Smooth muscle cell (in vitro differentiated cells): ENCODE measurements around the gene GHRL. TPM values are rescaled to one million over a fixed set of nuclear protein-coding genes. Genes with fewer than 3 reads are reported as not detected.

ENCODE experiments used
- DNase-seq: peaks from one replicate; lab custom pipeline; 2025; ENCODE audit not compliant: unreplicated experiment; lab: John Stamatoyannopoulos, UW
- H2AFZ ChIP-seq: fragments of 200-600 bp; sonication (generic); 2 replicates; pipeline ENCODE4 v1.6.0; 2016; ENCODE audit warnings: antibody characterized with exemption, low read depth, mild to moderate bottlenecking
- H3F3A ChIP-seq: fragments of 200-600 bp; sonication (generic); 2 replicates; pipeline ENCODE4 v1.6.0; 2017; ENCODE audit warnings: antibody characterized with exemption, low read depth
- H3K27ac ChIP-seq: fragments of 200-600 bp; sonication (generic); 2 replicates; pipeline ENCODE4 v1.5.1; 2016; ENCODE audit warnings: low read depth, mild to moderate bottlenecking
- H3K27me3 ChIP-seq: fragments of 200-600 bp; sonication (generic); 2 replicates; pipeline ENCODE4 v1.6.1; 2016; ENCODE audit warnings: low read depth, mild to moderate bottlenecking
- H3K36me3 ChIP-seq: fragments of 200-600 bp; sonication (generic); 2 replicates; pipeline ENCODE4 v1.5.1; 2016; ENCODE audit warnings: low read depth
- H3K4me1 ChIP-seq: fragments of 200-600 bp; sonication (generic); 2 replicates; pipeline ENCODE4 v1.5.1; 2016; ENCODE audit warnings: low read depth
- H3K4me2 ChIP-seq: fragments of 200-600 bp; sonication (generic); 2 replicates; pipeline ENCODE4 v1.6.0; 2016; ENCODE audit warnings: mild to moderate bottlenecking
- H3K4me3 ChIP-seq: fragments of 200-600 bp; sonication (generic); 2 replicates; pipeline ENCODE4 v1.5.1; 2016; ENCODE audit warnings: mild to moderate bottlenecking
- H3K79me2 ChIP-seq: fragments of 200-600 bp; sonication (generic); 2 replicates; pipeline ENCODE4 v1.6.0; 2016; ENCODE audit warnings: low read depth, mild to moderate bottlenecking
- H3K9ac ChIP-seq: fragments of 200-600 bp; sonication (generic); 2 replicates; pipeline ENCODE4 v1.6.0; 2016; ENCODE audit warnings: low read depth
- H3K9me3 ChIP-seq: fragments of 200-600 bp; sonication (generic); replicated peaks from 2 replicates; pipeline ENCODE4 v1.5.1; 2016; ENCODE audit warnings: low read depth
- H4K20me1 ChIP-seq: fragments of 200-600 bp; sonication (generic); 2 replicates; pipeline ENCODE4 v1.6.0; 2016; ENCODE audit warnings: low read depth
- CTCF ChIP-seq: fragments of 200-600 bp; sonication (generic); IDR thresholded peaks from 2 replicates; pipeline ENCODE4 v1.5.1; 2017; ENCODE audit warnings: borderline replicate concordance, mild to moderate bottlenecking, antibody characterized with exemption; ENCODE audit not compliant: insufficient read depth, poor library complexity, severe bottlenecking
- WGBS: methylation state at CpG from one replicate; pipeline ENCODE4 v1.1.7; 2016; ENCODE audit warnings: low lambda C conversion rate; 5-methylcytosine and 5-hydroxymethylcytosine counted together
- polyA plus RNA-seq: library from polyadenylated mRNA; unstranded; fragments of >200 nt; fragmentation: Nextera tagmentation; extraction: Ambion mirVana; gene quantifications from 2 replicates; pipeline ENCODE4 v1.2.1, GENCODE V29; 2016
- total RNA-seq: library from RNA; depleted of rRNA; stranded (reverse); fragments of >200 nt; gene quantifications from 2 replicates; pipeline ENCODE4 v1.2.3, GENCODE V29; 2014

Gene GHRL
- total and polyA plus RNA-seq, 2 experiments from 2014 or later = 0.45 TPM; not detected in 1

- H3K79me2 ChIP-seq = peaks cover 37% of the 10 kb centered on the region
- peak overlapping the region; percentile 97 for H3K27ac ChIP-seq
- H3K4me1 ChIP-seq = peaks cover 4% of the 10 kb centered on the region
- peaks cover 6% of the 10 kb centered on the region for H3K36me3 ChIP-seq
- no peaks in the 10 kb centered on the region for H3F3A ChIP-seq
- H3K4me3 ChIP-seq = no peak overlapping the region
- WGBS = 95% methylated on average over 8 of the region's 8 CpGs
- H3K27me3 ChIP-seq = peaks cover 21% of the 10 kb centered on the region
- no peak for TF ChIP-seq CTCF
- H3K9ac ChIP-seq = no peak overlapping the region
- H4K20me1 ChIP-seq = peaks cover 27% of the 10 kb centered on the region
- no peaks in the 10 kb centered on the region for H3K9me3 ChIP-seq
- peak overlapping the region; percentile 71 for H3K4me2 ChIP-seq
- DNase-seq = no peak
- H2AFZ ChIP-seq = peak overlapping the region; percentile 46
Observed at GRCh38 chr3:10321630-10322351, 29.0 kb upstream of the GHRL start.

GRCh38 chr3:10320320-10320677 lies 27.6 kb upstream of the GHRL start:
- Histone ChIP-seq H3K79me2 (peaks cover 48% of the 10 kb centered on the region), H2AFZ (no peak overlapping the region), H3K36me3 (peaks cover 6% of the 10 kb centered on the region), H3K4me3 (peak overlapping the region; percentile 96), H3K27me3 (peaks cover 6% of the 10 kb centered on the region), H3K9ac (peak overlapping the region; percentile 100), H3K9me3 (no peaks in the 10 kb centered on the region), H3K4me1 (peaks cover 4% of the 10 kb centered on the region), H3K27ac (peak overlapping the region; percentile 97), H3F3A (no peaks in the 10 kb centered on the region), H4K20me1 (peaks cover 41% of the 10 kb centered on the region), H3K4me2 (peak overlapping the region; percentile 96)
- no peak for TF ChIP-seq CTCF
- WGBS = under 1% methylated on average over 9 of the region's 9 CpGs
- DNase-seq = no peak

GRCh38 chr3:10319804-10320203 lies 27.1 kb upstream of the GHRL start:
- H2AFZ ChIP-seq = no peak overlapping the region
- H3K27ac ChIP-seq = peak overlapping the region; percentile 97
- H3K4me2 ChIP-seq = peak overlapping the region; percentile 96
- H4K20me1 ChIP-seq = peaks cover 45% of the 10 kb centered on the region
- H3K9me3 ChIP-seq = no peaks in the 10 kb centered on the region
- peaks cover 9% of the 10 kb centered on the region for H3K36me3 ChIP-seq
- peaks cover 4% of the 10 kb centered on the region for H3K4me1 ChIP-seq
- no peak for DNase-seq
- H3F3A ChIP-seq = peaks cover 1% of the 10 kb centered on the region
- 0% methylated on average over 1 of the region's 3 CpGs for WGBS
- no peak for TF ChIP-seq CTCF
- H3K79me2 ChIP-seq = peaks cover 50% of the 10 kb centered on the region
- H3K27me3 ChIP-seq = peaks cover 1% of the 10 kb centered on the region
- H3K4me3 ChIP-seq = peak overlapping the region; percentile 96
- H3K9ac ChIP-seq = peak overlapping the region; percentile 100

- Histone ChIP-seq H3F3A (peaks cover 6% of the 10 kb centered on the region), H3K4me3 (peak overlapping the region; percentile 96), H3K4me1 (peaks cover 4% of the 10 kb centered on the region), H3K9ac (peak overlapping the region; percentile 21), H3K27ac (no peak overlapping the region), H3K9me3 (no peaks in the 10 kb centered on the region), H3K36me3 (peaks cover 14% of the 10 kb centered on the region), H3K4me2 (peak overlapping the region; percentile 96), H3K79me2 (peaks cover 56% of the 10 kb centered on the region), H2AFZ (no peak overlapping the region), H3K27me3 (no peaks in the 10 kb centered on the region), H4K20me1 (peaks cover 50% of the 10 kb centered on the region)
- DNase-seq = no peak
- TF ChIP-seq CTCF = no peak
- 83% methylated on average over 6 of the region's 6 CpGs for WGBS
Observed at GRCh38 chr3:10319251-10319650, 26.5 kb upstream of the GHRL start.
